ENCODE measurements around the gene NPAT.

NPAT gene

DNA sequence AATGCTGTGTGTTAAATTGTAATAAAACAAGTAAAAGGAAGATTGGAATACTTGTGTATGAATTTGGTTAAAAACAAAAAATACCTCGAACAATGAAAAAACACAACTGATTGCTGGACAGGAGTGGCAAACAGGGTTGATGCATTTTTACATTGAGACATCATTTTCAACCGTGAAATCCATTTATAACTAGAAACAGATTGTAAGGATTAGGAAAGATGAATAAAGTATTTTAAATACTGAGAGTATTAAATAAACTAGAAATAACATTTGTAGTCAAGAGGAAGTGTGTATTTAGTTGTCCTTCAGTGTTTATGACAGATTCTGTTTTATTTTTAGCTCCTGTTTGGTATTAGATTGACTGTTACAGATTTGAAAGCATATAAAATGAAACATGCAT, 5.8 kb upstream of the NPAT start:
- DNase-seq (ENCODE audit: low read depth, low spot score), result no peak
- in situ Hi-C loops (cut with HindIII; ENCODE audit: low sequenced_read_pairs), result no loop called here
- TF ChIP-seq, protein P1, sequence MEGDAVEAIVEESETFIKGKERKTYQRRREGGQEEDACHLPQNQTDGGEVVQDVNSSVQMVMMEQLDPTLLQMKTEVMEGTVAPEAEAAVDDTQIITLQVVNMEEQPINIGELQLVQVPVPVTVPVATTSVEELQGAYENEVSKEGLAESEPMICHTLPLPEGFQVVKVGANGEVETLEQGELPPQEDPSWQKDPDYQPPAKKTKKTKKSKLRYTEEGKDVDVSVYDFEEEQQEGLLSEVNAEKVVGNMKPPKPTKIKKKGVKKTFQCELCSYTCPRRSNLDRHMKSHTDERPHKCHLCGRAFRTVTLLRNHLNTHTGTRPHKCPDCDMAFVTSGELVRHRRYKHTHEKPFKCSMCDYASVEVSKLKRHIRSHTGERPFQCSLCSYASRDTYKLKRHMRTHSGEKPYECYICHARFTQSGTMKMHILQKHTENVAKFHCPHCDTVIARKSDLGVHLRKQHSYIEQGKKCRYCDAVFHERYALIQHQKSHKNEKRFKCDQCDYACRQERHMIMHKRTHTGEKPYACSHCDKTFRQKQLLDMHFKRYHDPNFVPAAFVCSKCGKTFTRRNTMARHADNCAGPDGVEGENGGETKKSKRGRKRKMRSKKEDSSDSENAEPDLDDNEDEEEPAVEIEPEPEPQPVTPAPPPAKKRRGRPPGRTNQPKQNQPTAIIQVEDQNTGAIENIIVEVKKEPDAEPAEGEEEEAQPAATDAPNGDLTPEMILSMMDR (IDR thresholded peaks at IDR 0.05; ENCODE audit: low read depth, low read length), result no peak
- H3K4me3 ChIP-seq (ENCODE audit: low read depth, low read length), result no peak overlapping the region

GRCh38 chr11:108226036-108226435, 3.6 kb upstream of the NPAT start:
- H3K4me3 ChIP-seq (ENCODE audit: low read depth, low read length), result no peak overlapping the region
- in situ Hi-C loops (cut with HindIII; ENCODE audit: low sequenced_read_pairs), result no loop called here
- no peak for DNase-seq (ENCODE audit: low read depth, low spot score)
- TF ChIP-seq, protein P1 (IDR thresholded peaks at IDR 0.05; ENCODE audit: low read depth, low read length), result no peak

- TF ChIP-seq, protein P1 (IDR thresholded peaks at IDR 0.05; ENCODE audit: low read depth, low read length), result no peak
- H3K4me3 ChIP-seq (ENCODE audit: low read depth, low read length), result no peak overlapping the region
- in situ Hi-C loops (cut with HindIII; ENCODE audit: low sequenced_read_pairs), result no loop called here
- DNase-seq (ENCODE audit: low read depth, low spot score), result no peak
Observed at GRCh38 chr11:108224911-108225786, 2.7 kb upstream of the NPAT start.

- in situ Hi-C loops (cut with HindIII; ENCODE audit: low sequenced_read_pairs), result no loop called here
- peak overlapping the region; percentile 75 for H3K4me3 ChIP-seq (ENCODE audit: low read depth, low read length)
- DNase-seq (ENCODE audit: low read depth, low spot score), result no peak
- TF ChIP-seq, protein P1 (IDR thresholded peaks at IDR 0.05; ENCODE audit: low read depth, low read length), result no peak
Observed at GRCh38 chr11:108224366-108224765, 1.9 kb upstream of the NPAT start.

DNA sequence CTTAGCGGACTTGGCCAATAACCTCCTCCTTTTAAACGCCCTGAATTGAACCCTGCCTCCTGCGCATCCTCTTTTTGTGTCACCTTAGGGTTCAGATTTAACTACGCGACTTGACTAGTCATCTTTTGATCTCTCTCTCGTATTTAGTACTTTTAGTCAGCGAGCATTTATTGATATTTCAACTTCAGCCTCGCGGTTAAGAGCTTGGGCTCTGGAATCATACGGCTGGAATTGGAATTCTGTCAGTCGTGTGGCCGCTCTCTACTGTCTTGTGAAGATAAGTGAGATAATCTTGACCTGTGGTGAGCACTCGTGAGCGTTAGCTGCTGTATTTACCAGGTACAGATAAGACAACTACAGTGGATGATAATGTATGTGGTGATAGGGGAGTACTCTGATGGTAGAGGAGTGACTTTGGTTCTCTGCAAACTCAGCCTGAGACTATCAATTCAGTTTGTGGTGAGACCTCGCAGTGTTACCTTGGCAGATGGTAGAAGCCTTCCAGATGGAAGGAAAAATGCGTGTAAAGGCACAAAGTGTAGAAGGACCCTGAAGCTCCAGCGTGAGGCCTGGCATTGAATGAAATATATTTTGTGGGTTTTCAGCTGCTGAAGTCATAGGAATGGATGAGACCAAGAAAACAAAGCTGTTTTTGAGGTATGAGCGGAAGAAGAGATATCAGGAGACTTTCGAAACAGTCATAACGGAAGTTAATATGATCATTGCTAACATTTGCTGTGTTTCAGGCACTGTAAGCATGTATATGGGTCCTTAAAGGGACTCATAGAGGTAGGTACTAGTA, 1.1 kb upstream of the NPAT start:
- peak; percentile 12 for DNase-seq (ENCODE audit: low read depth, low spot score)
- TF ChIP-seq, protein P1 (IDR thresholded peaks at IDR 0.05; ENCODE audit: low read depth, low read length), result no peak
- H3K4me3 ChIP-seq (ENCODE audit: low read depth, low read length), result peak overlapping the region; percentile 75
- in situ Hi-C loops (cut with HindIII; ENCODE audit: low sequenced_read_pairs), result no loop called here

- TF ChIP-seq, protein P1 (IDR thresholded peaks at IDR 0.05; ENCODE audit: low read depth, low read length), result no peak
- in situ Hi-C loops (cut with HindIII; ENCODE audit: low sequenced_read_pairs), result no loop called here
- peak; percentile 2 for DNase-seq (ENCODE audit: low read depth, low spot score)
- H3K4me3 ChIP-seq (ENCODE audit: low read depth, low read length), result peak overlapping the region; percentile 75
Observed at GRCh38 chr11:108221911-108222573, 396 bp downstream of the NPAT start.

Data from astrocyte of the spinal cord (primary cell).